GM23248 (cell line): Measurements from ENCODE around the gene KIRREL2. TPM values are rescaled to one million over a fixed set of nuclear protein-coding genes. Genes with fewer than 3 reads are reported as not detected.

Experiments
- DNase-seq: peaks from one replicate; pipeline ENCODE4 v3.0.0-alpha.2; 2015
- H2AFZ ChIP-seq: fragments of 200-600 bp; sonication (generic); 2 replicates; pipeline ENCODE4 v1.6.1; 2016; ENCODE audit warnings: antibody characterized with exemption
- H3F3A ChIP-seq: fragments of 200-600 bp; sonication (generic); 2 replicates; pipeline ENCODE4 v1.6.1; 2016; ENCODE audit warnings: mild to moderate bottlenecking, antibody characterized with exemption, mixed run types; ENCODE audit not compliant: insufficient read depth
- H3K27ac ChIP-seq: fragments of 200-600 bp; sonication (generic); 2 replicates; pipeline ENCODE4 v1.5.1; 2016; ENCODE audit warnings: mild to moderate bottlenecking
- H3K27me3 ChIP-seq: fragments of 200-600 bp; sonication (generic); replicated peaks from 2 replicates; pipeline ENCODE4 v1.6.1; 2016; ENCODE audit warnings: mild to moderate bottlenecking; ENCODE audit not compliant: insufficient read depth
- H3K36me3 ChIP-seq: fragments of 200-600 bp; sonication (generic); 2 replicates; pipeline ENCODE4 v1.6.1; 2016; ENCODE audit warnings: low read depth, mild to moderate bottlenecking
- H3K4me1 ChIP-seq: fragments of 200-600 bp; sonication (generic); 2 replicates; pipeline ENCODE4 v1.6.1; 2016; ENCODE audit warnings: mild to moderate bottlenecking; ENCODE audit not compliant: insufficient read depth
- H3K4me2 ChIP-seq: fragments of 200-600 bp; sonication (generic); one replicate; pipeline ENCODE4 v1.6.1; 2016; ENCODE audit warnings: mild to moderate bottlenecking; ENCODE audit not compliant: unreplicated experiment
- H3K4me3 ChIP-seq: fragments of 200-600 bp; sonication (generic); 2 replicates; pipeline ENCODE4 v1.5.1; 2016; ENCODE audit warnings: mild to moderate bottlenecking
- H3K79me2 ChIP-seq: fragments of 200-600 bp; sonication (generic); 2 replicates; pipeline ENCODE4 v1.6.1; 2016; ENCODE audit warnings: mild to moderate bottlenecking; ENCODE audit not compliant: insufficient read depth
- H3K9ac ChIP-seq: fragments of 200-600 bp; sonication (generic); 2 replicates; pipeline ENCODE4 v1.6.1; 2016; ENCODE audit warnings: mild to moderate bottlenecking
- H3K9me2 ChIP-seq: fragments of 200-600 bp; sonication (generic); 2 replicates; pipeline ENCODE4 v1.6.1; 2016; ENCODE audit warnings: mixed run types, mild to moderate bottlenecking, moderate library complexity; ENCODE audit not compliant: insufficient read depth
- H3K9me3 ChIP-seq: fragments of 200-600 bp; sonication (generic); one replicate; pipeline ENCODE4 v1.6.1; 2017; ENCODE audit warnings: low read depth
- H4K20me1 ChIP-seq: fragments of 200-600 bp; sonication (generic); 2 replicates; pipeline ENCODE4 v1.6.0; 2016; ENCODE audit not compliant: insufficient read depth
- EZH2 ChIP-seq: fragments of 200-600 bp; sonication (generic); IDR thresholded peaks from 2 replicates; pipeline ENCODE4 v1.6.1; 2018; ENCODE audit warnings: antibody characterized with exemption, mild to moderate bottlenecking; ENCODE audit not compliant: insufficient read depth, poor library complexity, severe bottlenecking
- EZH2phosphoT487 ChIP-seq: fragments of 200-600 bp; sonication (generic); IDR thresholded peaks from 2 replicates; pipeline ENCODE4 v1.6.1; 2018; ENCODE audit warnings: antibody characterized with exemption, moderate library complexity, mild to moderate bottlenecking, low read depth; ENCODE audit not compliant: insufficient read depth
- WGBS, 2 experiments: methylation state at CpG; one replicate each; pipeline ENCODE4 v1.1.6; 2015 to 2017; ENCODE audit warnings: low lambda C conversion rate in 2 of 2, low coverage in 1 of 2; ENCODE audit errors: missing lambda C conversion rate in 2 of 2; 5-methylcytosine and 5-hydroxymethylcytosine counted together
- in situ Hi-C: fragments of 300-500 bp; cut with MboI; formaldehyde crosslinking; loops from 2 replicates; pipeline ENCODE4 v1.15.0; 2020
- polyA plus RNA-seq: library from polyadenylated mRNA; unstranded; fragments of >200 nt; fragmentation: Nextera tagmentation; extraction: Ambion mirVana; gene quantifications from 2 replicates; pipeline ENCODE4 v1.2.1, GENCODE V29; 2016
- total RNA-seq: library from RNA; depleted of rRNA; stranded (reverse); fragments of >200 nt; shearing (Covaris generic); gene quantifications from 2 replicates; pipeline ENCODE4 v1.2.3, GENCODE V29; 2014

Gene KIRREL2
- total and polyA plus RNA-seq, 2 experiments from 2014 or later = not detected

GRCh38 chr19:35813043-35813890, 43.4 kb upstream of the KIRREL2 start:
- Histone ChIP-seq H3K4me3 (no peak overlapping the region), H2AFZ (no peak overlapping the region), H3K36me3 (no peaks in the 10 kb centered on the region), H3K4me1 (no peaks in the 10 kb centered on the region), H3K79me2 (no peaks in the 10 kb centered on the region), H3K9me2 (no peaks in the 10 kb centered on the region), H3K27ac (no peak overlapping the region), H4K20me1 (no peaks in the 10 kb centered on the region), H3K4me2 (no peak overlapping the region), H3F3A (no peaks in the 10 kb centered on the region), H3K9me3 (no peaks in the 10 kb centered on the region), H3K9ac (no peak overlapping the region), H3K27me3 (0 out of 2 replicates have a peak, but pooled peaks cover 5% of the 10 kb centered on the region)
- DNase-seq = no peak
- WGBS, 2 experiments = 43 to 47% methylated on average over 11 of the region's 11 CpGs
- in situ Hi-C loops = no loop called here
- no peak for TF ChIP-seq EZH2
- TF ChIP-seq EZH2phosphoT487 = no peak

DNA sequence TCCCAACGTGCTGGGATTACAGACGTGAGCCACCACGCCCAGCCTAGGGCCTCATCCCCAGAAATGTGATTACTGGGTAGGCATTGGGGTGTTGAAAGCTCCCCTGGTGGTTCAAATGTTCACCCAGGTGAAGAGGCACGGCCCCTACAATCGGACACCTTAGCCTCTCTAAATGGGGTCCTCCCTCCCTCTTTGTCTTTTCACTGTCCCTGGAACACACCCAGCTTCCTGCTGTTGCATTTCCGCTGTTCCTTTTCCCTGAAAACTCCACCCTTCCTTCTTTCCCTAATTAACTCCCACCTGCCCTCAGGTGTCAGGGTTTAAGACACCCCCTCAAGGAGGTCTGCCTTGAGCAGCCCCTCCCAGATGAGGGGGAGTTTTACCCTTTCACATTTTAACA, 40.4 kb upstream of the KIRREL2 start:
- Histone ChIP-seq H3K79me2 (no peaks in the 10 kb centered on the region), H3K9ac (no peak overlapping the region), H3K9me2 (no peaks in the 10 kb centered on the region), H4K20me1 (no peaks in the 10 kb centered on the region), H3K4me1 (no peaks in the 10 kb centered on the region), H3K4me2 (no peak overlapping the region), H3K4me3 (no peak overlapping the region), H2AFZ (no peak overlapping the region), H3K27me3 (0 out of 2 replicates have a peak, but pooled peaks cover 5% of the 10 kb centered on the region), H3K9me3 (no peaks in the 10 kb centered on the region), H3K27ac (no peak overlapping the region), H3K36me3 (no peaks in the 10 kb centered on the region), H3F3A (no peaks in the 10 kb centered on the region)
- WGBS, 2 experiments = 11 to 21% methylated on average over 6 of the region's 6 CpGs
- DNase-seq = no peak
- TF ChIP-seq EZH2phosphoT487 (no peak), EZH2 (no peak)
- in situ Hi-C loops = no loop called here

GRCh38 chr19:35816846-35817245, 39.9 kb upstream of the KIRREL2 start:
- H3K4me3 ChIP-seq = no peak overlapping the region
- 0 out of 2 replicates have a peak, but pooled peaks cover 5% of the 10 kb centered on the region for H3K27me3 ChIP-seq
- H3K4me2 ChIP-seq = no peak overlapping the region
- H3K27ac ChIP-seq = no peak overlapping the region
- H3K9me3 ChIP-seq = no peaks in the 10 kb centered on the region
- H4K20me1 ChIP-seq = no peaks in the 10 kb centered on the region
- H3K9me2 ChIP-seq = no peaks in the 10 kb centered on the region
- in situ Hi-C loops = no loop called here
- no peak overlapping the region for H2AFZ ChIP-seq
- no peaks in the 10 kb centered on the region for H3F3A ChIP-seq
- H3K4me1 ChIP-seq = no peaks in the 10 kb centered on the region
- H3K9ac ChIP-seq = no peak overlapping the region
- 72 to 75% methylated on average over 9 of the region's 9 CpGs for WGBS, 2 experiments
- H3K79me2 ChIP-seq = no peaks in the 10 kb centered on the region
- H3K36me3 ChIP-seq = no peaks in the 10 kb centered on the region
- no peak for DNase-seq
- TF ChIP-seq EZH2 (no peak), EZH2phosphoT487 (no peak)

- no peak overlapping the region for H3K9ac ChIP-seq
- no peak overlapping the region for H3K4me3 ChIP-seq
- no peaks in the 10 kb centered on the region for H4K20me1 ChIP-seq
- no peaks in the 10 kb centered on the region for H3K9me2 ChIP-seq
- H3K4me1 ChIP-seq = no peaks in the 10 kb centered on the region
- H3K27ac ChIP-seq = no peak overlapping the region
- no peaks in the 10 kb centered on the region for H3K9me3 ChIP-seq
- no peaks in the 10 kb centered on the region for H3K27me3 ChIP-seq
- TF ChIP-seq EZH2 (no peak), EZH2phosphoT487 (no peak)
- 26% methylated on average over 3 of the region's 3 CpGs for WGBS, 2 experiments
- H3K36me3 ChIP-seq = no peaks in the 10 kb centered on the region
- H3F3A ChIP-seq = no peaks in the 10 kb centered on the region
- H3K4me2 ChIP-seq = no peak overlapping the region
- H3K79me2 ChIP-seq = no peaks in the 10 kb centered on the region
- no peak overlapping the region for H2AFZ ChIP-seq
- in situ Hi-C loops = no loop called here
- no peak for DNase-seq
Measured at GRCh38 chr19:35818445-35818844, 38.3 kb upstream of the KIRREL2 start.

- Histone ChIP-seq H3K36me3 (no peaks in the 10 kb centered on the region), H3K9me3 (no peaks in the 10 kb centered on the region), H3F3A (no peaks in the 10 kb centered on the region), H3K4me3 (no peak overlapping the region), H3K27ac (no peak overlapping the region), H3K4me1 (no peaks in the 10 kb centered on the region), H3K4me2 (no peak overlapping the region), H3K9me2 (no peaks in the 10 kb centered on the region), H3K9ac (no peak overlapping the region), H4K20me1 (no peaks in the 10 kb centered on the region), H3K79me2 (no peaks in the 10 kb centered on the region), H3K27me3 (no peaks in the 10 kb centered on the region), H2AFZ (no peak overlapping the region)
- TF ChIP-seq EZH2 = no peak
- no peak for TF ChIP-seq EZH2phosphoT487
- 54 to 59% methylated on average over 3 of the region's 3 CpGs for WGBS, 2 experiments
- no peak for DNase-seq
- in situ Hi-C loops = no loop called here
Measured at GRCh38 chr19:35822579-35822978, 34.1 kb upstream of the KIRREL2 start.
